Measurements from ENCODE around the gene BHLHE23.

The BHLHE23 gene

GRCh38 chr20:63028461-63028921, 21.7 kb upstream of the BHLHE23 start:
- H3K4me3 ChIP-seq (ENCODE audit: low read length): no peak overlapping the region
- TF ChIP-seq CTCF (conservative IDR thresholded peaks at IDR 0.05; ENCODE audit: low read length): no peak
- DNase-seq (ENCODE audit: low read depth): no peak

GRCh38 chr20:63027922-63028389, 21.2 kb upstream of the BHLHE23 start:
- no peak overlapping the region for H3K4me3 ChIP-seq (ENCODE audit: low read length)
- DNase-seq (ENCODE audit: low read depth): no peak
- TF ChIP-seq CTCF (conservative IDR thresholded peaks at IDR 0.05; ENCODE audit: low read length): no peak

- no peak overlapping the region for H3K4me3 ChIP-seq (ENCODE audit: low read length)
- DNase-seq (ENCODE audit: low read depth): no peak
- no peak for TF ChIP-seq CTCF (conservative IDR thresholded peaks at IDR 0.05; ENCODE audit: low read length)
Observed at GRCh38 chr20:63027221-63027921, 20.6 kb upstream of the BHLHE23 start.

GRCh38 chr20:63026582-63027165, 19.9 kb upstream of the BHLHE23 start:
- no peak for DNase-seq (ENCODE audit: low read depth)
- H3K4me3 ChIP-seq (ENCODE audit: low read length): no peak overlapping the region
- TF ChIP-seq CTCF (conservative IDR thresholded peaks at IDR 0.05; ENCODE audit: low read length): no peak

DNA sequence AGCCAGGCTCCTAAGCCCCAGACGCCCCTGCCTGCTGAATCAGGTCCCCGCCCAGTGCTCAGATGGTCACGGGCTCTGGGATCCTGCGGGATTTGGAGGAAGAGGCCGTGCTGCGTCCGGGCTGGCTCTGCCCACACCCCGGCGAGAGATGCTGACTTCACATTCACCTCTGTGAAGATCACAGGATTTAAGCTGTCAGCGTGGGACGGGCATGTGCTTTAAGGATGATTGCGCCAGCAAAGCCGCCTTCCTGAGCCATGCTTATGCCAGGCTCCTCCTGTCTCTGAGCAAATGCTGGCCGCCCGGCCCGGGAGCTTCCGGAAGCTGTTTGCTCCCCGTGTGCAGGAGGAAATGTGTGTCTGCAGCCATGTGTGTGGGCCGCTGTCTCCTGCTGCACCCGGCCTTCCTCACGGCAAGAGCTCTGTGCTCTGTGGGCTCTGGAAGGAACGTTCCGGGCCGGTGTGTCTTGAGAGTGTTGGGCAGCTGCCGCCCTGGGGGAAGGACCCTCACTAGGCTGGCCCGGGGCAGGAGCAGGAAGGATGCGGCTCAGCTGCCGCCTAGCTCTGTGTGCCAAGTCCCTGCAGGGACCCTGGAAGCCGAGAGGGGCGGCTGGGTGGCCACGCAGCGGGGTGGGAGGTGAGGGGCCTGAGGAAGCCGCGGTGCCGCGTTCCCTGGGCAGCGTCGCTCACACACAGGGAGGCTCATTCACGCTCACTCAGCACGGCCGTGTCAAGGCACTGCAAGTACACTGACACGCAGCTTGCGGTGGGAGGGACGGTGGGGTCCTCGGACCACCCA, 19.0 kb upstream of the BHLHE23 start:
- peak; percentile 52 for DNase-seq (ENCODE audit: low read depth)
- no peak overlapping the region for H3K4me3 ChIP-seq (ENCODE audit: low read length)
- TF ChIP-seq CTCF (conservative IDR thresholded peaks at IDR 0.05; ENCODE audit: low read length): no peak

DNA sequence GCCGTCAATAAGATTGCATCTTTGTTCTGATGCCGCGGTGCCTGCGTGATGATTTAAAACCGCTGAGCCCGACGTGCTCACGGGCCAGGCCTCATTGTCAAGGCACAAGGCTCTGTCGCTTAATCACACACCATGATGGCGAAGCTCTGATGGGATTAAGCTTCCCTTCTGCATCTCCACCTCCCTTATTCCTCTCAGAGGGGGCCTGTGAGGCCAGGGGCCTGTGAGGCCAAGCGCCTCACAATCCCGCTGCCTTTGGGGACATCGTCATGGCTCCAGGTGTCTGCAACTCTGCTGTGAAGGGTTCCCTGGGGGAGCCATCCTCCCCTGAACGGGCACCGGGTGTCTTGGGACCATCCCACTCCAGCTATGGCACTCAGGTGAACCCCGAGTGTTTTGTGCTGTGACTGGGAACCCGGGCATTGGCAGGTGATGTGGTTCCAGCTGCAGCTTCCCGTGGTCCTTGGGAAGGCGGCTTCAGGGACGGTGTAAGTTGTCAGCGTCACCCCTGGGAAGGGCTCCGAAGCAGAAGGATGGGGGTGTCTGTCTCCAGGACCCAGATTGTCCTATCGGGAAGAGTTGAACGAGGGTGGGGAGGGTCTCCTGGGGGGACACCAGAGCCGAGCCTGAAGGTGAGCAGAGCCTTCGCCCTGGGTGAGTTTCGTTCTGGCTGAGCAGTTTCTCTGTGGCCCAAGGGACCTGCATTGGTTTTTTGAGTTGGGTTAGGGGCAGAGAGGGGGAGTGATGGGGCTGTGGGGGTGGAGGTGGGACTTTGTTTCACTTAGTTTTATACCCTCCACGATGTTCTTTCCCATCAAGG, 18.0 kb upstream of the BHLHE23 start:
- no peak for TF ChIP-seq CTCF (conservative IDR thresholded peaks at IDR 0.05; ENCODE audit: low read length)
- no peak for DNase-seq (ENCODE audit: low read depth)
- no peak overlapping the region for H3K4me3 ChIP-seq (ENCODE audit: low read length)

All from AG10803 (cell line).